ENCODE measurements around the gene DOK6. TPM values are rescaled to one million over a fixed set of nuclear protein-coding genes. Genes with fewer than 3 reads are reported as not detected.

Gene DOK6
- total and polyA plus RNA-seq, 2 donors (not counting 1 experiment from before 2014, with no cell fraction given) = not detected

GRCh38 chr18:69885841-69886531 lies 485.3 kb downstream of the DOK6 start:
- WGBS (ENCODE audit: insufficient coverage) = 86% methylated on average over 15 of the region's 20 CpGs
- no peak overlapping the region for H3K4me2 ChIP-seq (replicated peaks; ENCODE audit: low read depth, low read length, poor library complexity, severe bottlenecking)
- H3K27ac ChIP-seq (ENCODE audit: low read length in 2 of 2) = no peak overlapping the region
- H3K9me3 ChIP-seq (ENCODE audit: control extremely low read depth in 1 of 3, control insufficient read depth in 2 of 3, insufficient read depth in 1 of 3, low read length in 2 of 3) = peaks cover 0 to 1% (median 0%) of the 10 kb centered on the region in 3 donors
- H4K20me1 ChIP-seq (ENCODE audit: control insufficient read depth, insufficient read depth, low read length, poor library complexity, severe bottlenecking) = no peaks in the 10 kb centered on the region
- H3K4me1 ChIP-seq (ENCODE audit: control insufficient read depth in 2 of 2, insufficient read depth in 2 of 2, low read length in 2 of 2) = peaks cover 8 to 9% of the 10 kb centered on the region in 2 donors
- TF ChIP-seq EZH2 (IDR thresholded peaks at IDR 0.05; ENCODE audit: borderline replicate concordance, insufficient read depth, low read depth, low read length, poor library complexity, severe bottlenecking) (no peak), CTCF (IDR thresholded peaks at IDR 0.05) (no peak)
- no peaks in the 10 kb centered on the region for H3K36me3 ChIP-seq (replicated peaks in 1 of 2; ENCODE audit: control extremely low read depth in 1 of 2, control insufficient read depth in 1 of 2, extremely low read depth in 1 of 2, insufficient read depth in 2 of 2, low read length in 1 of 2)
- H3K9ac ChIP-seq (ENCODE audit: low read length) = no peak overlapping the region
- no peaks in the 10 kb centered on the region for H3K27me3 ChIP-seq (replicated peaks in 1 of 4; ENCODE audit: control extremely low read depth in 1 of 4, control insufficient read depth in 3 of 4, insufficient read depth in 4 of 4, low read length in 3 of 4)
- ChIA-PET POLR2A (no interaction called here), CTCF (no interaction called here)
- H3K79me2 ChIP-seq (ENCODE audit: control insufficient read depth, insufficient read depth, low read length) = no peaks in the 10 kb centered on the region
- H3K4me3 Mint-ChIP-seq = peak overlapping the region; percentile 27
- no peak overlapping the region for H2AFZ ChIP-seq (ENCODE audit: insufficient read depth, low read depth, low read length, poor library complexity, severe bottlenecking)
- ATAC-seq (ENCODE audit: low read depth) = no peak
- H3K4me3 ChIP-seq (ENCODE audit: control extremely low read depth in 1 of 5, extremely low read depth in 1 of 5, insufficient read depth in 1 of 5, low read depth in 2 of 5, low read length in 4 of 5) = no peak overlapping the region
- no peaks in the 10 kb centered on the region for H3K27me3 Mint-ChIP-seq
- intact Hi-C loops (cut with micrococcal nuclease) = no loop called here
- no peak for DNase-seq
- H3K27ac Mint-ChIP-seq = peak overlapping the region; percentile 8
- peaks cover 21% of the 10 kb centered on the region for H3K4me1 Mint-ChIP-seq
- H3K9me3 Mint-ChIP-seq (ENCODE audit: insufficient read depth) = no peaks in the 10 kb centered on the region

GRCh38 chr18:69887256-69887655 lies 486.6 kb downstream of the DOK6 start:
- Histone ChIP-seq H3K9me3 (ENCODE audit: control extremely low read depth in 1 of 3, control insufficient read depth in 2 of 3, insufficient read depth in 1 of 3, low read length in 2 of 3) (peaks cover 0 to 1% (median 0%) of the 10 kb centered on the region in 3 donors), H3K27me3 (replicated peaks in 1 of 4; ENCODE audit: control extremely low read depth in 1 of 4, control insufficient read depth in 3 of 4, insufficient read depth in 4 of 4, low read length in 3 of 4) (no peaks in the 10 kb centered on the region), H3K4me1 (ENCODE audit: control insufficient read depth in 2 of 2, insufficient read depth in 2 of 2, low read length in 2 of 2) (peaks cover 8 to 9% of the 10 kb centered on the region in 2 donors), H3K4me3 (ENCODE audit: control extremely low read depth in 1 of 5, extremely low read depth in 1 of 5, insufficient read depth in 1 of 5, low read depth in 2 of 5, low read length in 4 of 5) (no peak overlapping the region), H3K4me2 (replicated peaks; ENCODE audit: low read depth, low read length, poor library complexity, severe bottlenecking) (no peak overlapping the region), H3K9ac (ENCODE audit: low read length) (no peak overlapping the region), H3K36me3 (replicated peaks in 1 of 2; ENCODE audit: control extremely low read depth in 1 of 2, control insufficient read depth in 1 of 2, extremely low read depth in 1 of 2, insufficient read depth in 2 of 2, low read length in 1 of 2) (no peaks in the 10 kb centered on the region), H3K79me2 (ENCODE audit: control insufficient read depth, insufficient read depth, low read length) (no peaks in the 10 kb centered on the region), H3K27ac (ENCODE audit: low read length in 2 of 2) (no peak overlapping the region), H2AFZ (ENCODE audit: insufficient read depth, low read depth, low read length, poor library complexity, severe bottlenecking) (no peak overlapping the region), H4K20me1 (ENCODE audit: control insufficient read depth, insufficient read depth, low read length, poor library complexity, severe bottlenecking) (no peaks in the 10 kb centered on the region)
- ATAC-seq (ENCODE audit: low read depth) (no peak), DNase-seq (no peak)
- H3K4me3 Mint-ChIP-seq = no peak overlapping the region
- peaks cover 21% of the 10 kb centered on the region for H3K4me1 Mint-ChIP-seq
- no peaks in the 10 kb centered on the region for H3K27me3 Mint-ChIP-seq
- POLR2A ChIA-PET = no interaction called here
- TF ChIP-seq EZH2 (IDR thresholded peaks at IDR 0.05; ENCODE audit: borderline replicate concordance, insufficient read depth, low read depth, low read length, poor library complexity, severe bottlenecking) (no peak), CTCF (IDR thresholded peaks at IDR 0.05) (no peak)
- 100% methylated on average over 2 of the region's 2 CpGs for WGBS (ENCODE audit: insufficient coverage)
- intact Hi-C loops (cut with micrococcal nuclease) = no loop called here
- no peak overlapping the region for H3K27ac Mint-ChIP-seq
- H3K9me3 Mint-ChIP-seq (ENCODE audit: insufficient read depth) = no peaks in the 10 kb centered on the region
- CTCF ChIA-PET = no interaction called here

All from B cell (primary cell).